Measurements from ENCODE around the gene DPEP2NB.

DPEP2NB gene

DNA sequence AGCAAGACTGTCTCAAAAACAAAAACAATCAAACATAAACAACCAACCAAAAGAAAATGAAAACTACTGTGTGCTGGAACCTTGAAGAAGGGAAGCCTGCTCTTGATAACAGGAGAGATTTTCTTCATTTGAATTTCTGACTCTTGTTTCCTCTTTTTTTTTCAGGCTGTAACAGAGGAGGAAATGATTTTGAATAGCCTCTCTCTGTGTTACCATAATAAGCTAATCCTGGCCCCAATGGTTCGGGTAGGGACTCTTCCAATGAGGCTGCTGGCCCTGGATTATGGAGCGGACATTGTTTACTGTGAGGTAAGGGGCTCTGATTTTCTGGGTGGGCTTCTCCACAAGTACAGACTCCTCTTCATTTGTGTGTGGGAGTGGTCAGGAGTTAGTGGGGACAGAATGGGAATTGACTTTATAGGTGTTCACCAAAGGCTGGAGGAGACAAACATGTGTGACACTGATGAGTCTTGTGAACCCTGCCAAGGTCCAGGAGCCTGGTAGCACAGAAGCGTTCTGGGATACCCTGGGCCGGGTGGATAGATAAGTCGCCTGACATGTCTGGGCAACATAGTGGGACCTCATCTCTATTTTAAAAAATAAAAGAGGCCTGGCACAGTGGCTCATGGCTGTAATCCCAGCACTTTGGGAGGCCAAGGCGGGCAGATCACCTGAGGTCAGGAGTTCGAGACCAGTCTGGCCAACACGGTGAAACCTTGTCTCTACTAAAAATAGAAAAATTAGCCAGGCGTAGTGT, 22.3 kb upstream of the DPEP2NB start:
- TF ChIP-seq FOXP2 (optimal IDR thresholded peaks at IDR 0.05; ENCODE audit: borderline replicate concordance, extremely low read depth, extremely low read length, insufficient read depth), result no peak
- TF ChIP-seq POLR2AphosphoS5 (IDR thresholded peaks at IDR 0.05; ENCODE audit: low read depth, low read length), result no peak
- no peak for TF ChIP-seq TAF1 (IDR thresholded peaks at IDR 0.05; ENCODE audit: borderline replicate concordance, insufficient read depth, low read length)
- TF ChIP-seq SIN3A (IDR thresholded peaks at IDR 0.05; ENCODE audit: borderline replicate concordance, insufficient read depth, low read length), result no peak
- TF ChIP-seq, protein P1, sequence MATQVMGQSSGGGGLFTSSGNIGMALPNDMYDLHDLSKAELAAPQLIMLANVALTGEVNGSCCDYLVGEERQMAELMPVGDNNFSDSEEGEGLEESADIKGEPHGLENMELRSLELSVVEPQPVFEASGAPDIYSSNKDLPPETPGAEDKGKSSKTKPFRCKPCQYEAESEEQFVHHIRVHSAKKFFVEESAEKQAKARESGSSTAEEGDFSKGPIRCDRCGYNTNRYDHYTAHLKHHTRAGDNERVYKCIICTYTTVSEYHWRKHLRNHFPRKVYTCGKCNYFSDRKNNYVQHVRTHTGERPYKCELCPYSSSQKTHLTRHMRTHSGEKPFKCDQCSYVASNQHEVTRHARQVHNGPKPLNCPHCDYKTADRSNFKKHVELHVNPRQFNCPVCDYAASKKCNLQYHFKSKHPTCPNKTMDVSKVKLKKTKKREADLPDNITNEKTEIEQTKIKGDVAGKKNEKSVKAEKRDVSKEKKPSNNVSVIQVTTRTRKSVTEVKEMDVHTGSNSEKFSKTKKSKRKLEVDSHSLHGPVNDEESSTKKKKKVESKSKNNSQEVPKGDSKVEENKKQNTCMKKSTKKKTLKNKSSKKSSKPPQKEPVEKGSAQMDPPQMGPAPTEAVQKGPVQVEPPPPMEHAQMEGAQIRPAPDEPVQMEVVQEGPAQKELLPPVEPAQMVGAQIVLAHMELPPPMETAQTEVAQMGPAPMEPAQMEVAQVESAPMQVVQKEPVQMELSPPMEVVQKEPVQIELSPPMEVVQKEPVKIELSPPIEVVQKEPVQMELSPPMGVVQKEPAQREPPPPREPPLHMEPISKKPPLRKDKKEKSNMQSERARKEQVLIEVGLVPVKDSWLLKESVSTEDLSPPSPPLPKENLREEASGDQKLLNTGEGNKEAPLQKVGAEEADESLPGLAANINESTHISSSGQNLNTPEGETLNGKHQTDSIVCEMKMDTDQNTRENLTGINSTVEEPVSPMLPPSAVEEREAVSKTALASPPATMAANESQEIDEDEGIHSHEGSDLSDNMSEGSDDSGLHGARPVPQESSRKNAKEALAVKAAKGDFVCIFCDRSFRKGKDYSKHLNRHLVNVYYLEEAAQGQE (IDR thresholded peaks at IDR 0.05; ENCODE audit: insufficient read depth in 1 of 2, low read depth in 2 of 2, low read length in 2 of 2), result no peak

DNA sequence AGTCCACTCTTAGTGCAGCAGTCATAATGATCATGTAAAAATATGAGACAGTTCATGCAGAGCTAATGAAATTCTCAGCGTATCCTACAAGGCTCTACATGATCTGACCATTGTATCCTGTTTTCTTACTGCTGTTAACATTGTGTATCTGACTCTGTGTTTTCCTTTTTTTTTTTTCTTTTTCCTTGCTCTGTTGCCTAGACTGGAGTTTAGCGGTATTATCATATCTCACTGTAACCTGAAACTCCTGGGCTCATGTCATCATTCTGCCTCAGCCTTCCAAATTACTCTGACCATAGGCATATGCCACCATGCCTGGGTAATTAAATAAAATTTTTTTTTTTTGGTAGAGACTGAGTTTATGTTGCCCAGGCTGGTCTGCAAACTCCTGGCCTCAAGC, 19.5 kb upstream of the DPEP2NB start:
- no peak for TF ChIP-seq FOXP2 (optimal IDR thresholded peaks at IDR 0.05; ENCODE audit: borderline replicate concordance, extremely low read depth, extremely low read length, insufficient read depth)
- TF ChIP-seq, protein P1 (IDR thresholded peaks at IDR 0.05; ENCODE audit: insufficient read depth in 1 of 2, low read depth in 2 of 2, low read length in 2 of 2), result no peak
- TF ChIP-seq POLR2AphosphoS5 (IDR thresholded peaks at IDR 0.05; ENCODE audit: low read depth, low read length), result no peak
- no peak for TF ChIP-seq SIN3A (IDR thresholded peaks at IDR 0.05; ENCODE audit: borderline replicate concordance, insufficient read depth, low read length)
- no peak for TF ChIP-seq TAF1 (IDR thresholded peaks at IDR 0.05; ENCODE audit: borderline replicate concordance, insufficient read depth, low read length)

DNA sequence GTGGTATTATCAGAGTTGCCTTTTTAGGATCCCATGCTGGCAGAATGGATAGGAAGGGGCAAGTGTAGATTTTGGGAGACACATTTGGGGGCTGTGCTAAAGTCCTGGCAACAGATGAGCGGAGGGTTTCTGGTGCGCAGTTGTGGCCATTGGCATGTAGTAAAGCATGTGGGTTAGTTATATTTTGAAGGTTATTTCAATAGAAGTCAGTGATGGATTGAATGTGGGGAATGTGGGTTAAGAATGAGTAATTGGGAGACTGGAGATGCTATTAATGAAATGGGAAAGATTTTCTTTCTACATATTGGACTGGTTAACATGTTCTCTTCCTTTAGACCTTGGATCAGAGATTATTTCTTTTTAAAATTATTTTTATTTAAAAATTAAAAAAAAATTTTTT, 17.4 kb upstream of the DPEP2NB start:
- TF ChIP-seq, protein P1 (IDR thresholded peaks at IDR 0.05; ENCODE audit: insufficient read depth in 1 of 2, low read depth in 2 of 2, low read length in 2 of 2), result no peak
- TF ChIP-seq TAF1 (IDR thresholded peaks at IDR 0.05; ENCODE audit: borderline replicate concordance, insufficient read depth, low read length) (no peak), FOXP2 (optimal IDR thresholded peaks at IDR 0.05; ENCODE audit: borderline replicate concordance, extremely low read depth, extremely low read length, insufficient read depth) (no peak), POLR2AphosphoS5 (IDR thresholded peaks at IDR 0.05; ENCODE audit: low read depth, low read length) (no peak), SIN3A (IDR thresholded peaks at IDR 0.05; ENCODE audit: borderline replicate concordance, insufficient read depth, low read length) (no peak)

DNA sequence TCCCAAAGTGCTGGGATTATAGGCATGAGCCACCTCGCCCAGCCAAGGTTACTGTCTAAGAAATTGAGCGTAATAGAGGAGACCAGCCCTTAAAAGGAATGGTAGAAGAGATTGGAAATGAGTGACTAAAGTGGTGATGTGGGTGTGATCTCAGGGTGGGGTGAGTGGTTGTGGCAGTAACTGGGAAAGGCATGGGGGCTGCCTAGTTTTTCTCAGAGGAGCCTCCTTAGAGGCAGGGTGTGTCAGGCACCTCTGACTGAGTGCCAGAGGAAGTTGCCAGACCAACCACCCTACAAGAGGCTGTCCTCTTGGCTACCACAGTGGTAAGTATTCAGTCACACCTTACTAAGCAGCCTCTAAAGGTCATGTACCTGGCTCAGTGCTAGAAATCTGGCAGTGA, 16.2 kb upstream of the DPEP2NB start:
- TF ChIP-seq, protein P1 (IDR thresholded peaks at IDR 0.05; ENCODE audit: insufficient read depth in 1 of 2, low read depth in 2 of 2, low read length in 2 of 2), result no peak
- no peak for TF ChIP-seq POLR2AphosphoS5 (IDR thresholded peaks at IDR 0.05; ENCODE audit: low read depth, low read length)
- no peak for TF ChIP-seq TAF1 (IDR thresholded peaks at IDR 0.05; ENCODE audit: borderline replicate concordance, insufficient read depth, low read length)
- TF ChIP-seq FOXP2 (optimal IDR thresholded peaks at IDR 0.05; ENCODE audit: borderline replicate concordance, extremely low read depth, extremely low read length, insufficient read depth), result no peak
- TF ChIP-seq SIN3A (IDR thresholded peaks at IDR 0.05; ENCODE audit: borderline replicate concordance, insufficient read depth, low read length), result no peak
